ENCODE results near the gene ACSS1. TPM values are rescaled to one million over a fixed set of nuclear protein-coding genes. Genes with fewer than 3 reads are reported as not detected.

Gene ACSS1
- total RNA-seq, 1 experiment from 2014 or later, result 0.61 TPM

DNA sequence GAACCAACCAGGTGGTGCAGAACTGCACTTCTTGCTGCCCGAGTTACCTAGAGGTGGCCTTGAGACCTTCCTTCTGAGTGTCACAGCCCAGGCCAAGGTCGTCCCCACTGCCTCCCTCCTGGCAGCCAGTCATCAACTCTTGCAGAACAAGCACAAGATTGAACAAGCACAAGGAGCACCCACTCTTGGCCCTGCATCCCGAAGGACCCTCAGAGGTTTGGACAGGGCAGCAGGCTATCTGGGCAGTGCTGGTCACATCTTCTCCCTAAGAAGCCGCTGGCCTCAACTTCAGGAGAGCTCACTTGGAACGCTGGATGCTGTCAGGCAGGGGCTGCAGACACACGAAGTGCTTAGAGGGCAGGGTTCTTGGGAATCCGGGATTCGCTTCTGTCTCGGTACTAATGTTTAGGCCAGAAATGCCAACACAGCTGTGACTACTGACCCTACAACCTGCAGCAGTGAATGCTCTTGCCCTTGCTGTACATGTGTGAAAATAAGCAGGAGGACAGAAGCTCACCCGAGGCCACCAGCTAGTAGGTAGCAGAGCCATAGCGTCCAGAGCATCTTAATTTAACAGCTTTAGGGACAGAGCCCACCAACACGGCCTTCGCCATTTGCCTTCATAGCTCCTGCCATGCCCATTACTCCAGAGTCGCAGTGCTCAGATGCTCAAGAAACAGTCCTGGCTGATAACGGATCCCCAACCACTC is 4.0 kb upstream of the ACSS1 start:
- Histone ChIP-seq H4K5ac (ENCODE audit: insufficient read length, low read depth, low read length) (no peak overlapping the region), H3K79me2 (ENCODE audit: insufficient read depth, low read length) (no peaks in the 10 kb centered on the region), H2BK15ac (ENCODE audit: low read depth, low read length) (no peak overlapping the region), H3K27me3 (ENCODE audit: insufficient read depth, low read length) (peaks cover 28% of the 10 kb centered on the region; the same call in 1 of the 2 replicates), H3T11ph (ENCODE audit: low read length) (no peak overlapping the region), H2AFZ (ENCODE audit: low read length) (no peak overlapping the region), H2BK12ac (ENCODE audit: insufficient read length, low read depth, low read length) (no peak overlapping the region), H2BK5ac (ENCODE audit: insufficient read length, low read length) (no peak overlapping the region), H3K9ac (ENCODE audit: extremely low read depth, insufficient read length, low read length) (no peak overlapping the region), H2BK20ac (ENCODE audit: low read depth, low read length, poor library complexity, severe bottlenecking) (no peak overlapping the region), H3K4me1 (ENCODE audit: insufficient read depth, low read length) (no peaks in the 10 kb centered on the region), H3K79me1 (ENCODE audit: insufficient read depth, low read depth, low read length, poor library complexity, severe bottlenecking) (no peaks in the 10 kb centered on the region), H3K4ac (ENCODE audit: low read depth, low read length) (no peak overlapping the region), H3K23me2 (ENCODE audit: insufficient read length, low read depth, low read length, poor library complexity, severe bottlenecking) (peaks cover 18% of the 10 kb centered on the region), H3K27ac (ENCODE audit: insufficient read length, low read depth, low read length) (no peak overlapping the region), H3K9me3 (ENCODE audit: control insufficient read depth, low read depth, low read length) (no peaks in the 10 kb centered on the region), H3K14ac (ENCODE audit: insufficient read depth, low read length) (no peak overlapping the region; the same call in 1 of the 2 replicates), H2AK5ac (ENCODE audit: insufficient read length, low read length) (no peak overlapping the region), H3K23ac (ENCODE audit: insufficient read length, low read depth, low read length) (peak overlapping the region; percentile 45), H4K20me1 (ENCODE audit: control insufficient read depth, insufficient read depth, insufficient read length) (no peaks in the 10 kb centered on the region), H3K4me2 (ENCODE audit: insufficient read depth, insufficient read length, low read length) (no peak overlapping the region), H3K18ac (ENCODE audit: insufficient read length, low read depth, low read length) (no peak overlapping the region), H4K91ac (ENCODE audit: insufficient read length, low read depth, low read length) (no peak overlapping the region), H4K8ac (replicated peaks; ENCODE audit: insufficient read length, low read depth, low read length) (no peak overlapping the region), H2BK120ac (ENCODE audit: low read depth, low read length, poor library complexity, severe bottlenecking) (no peak overlapping the region), H3K56ac (ENCODE audit: insufficient read length, low read depth, low read length) (no peak overlapping the region)
- no CpG with 5 or more reads among the region's 15 CpGs for WGBS (ENCODE audit: extremely low coverage, insufficient read length, low lambda C conversion rate)
- DNase-seq, result no peak
- Mint-ChIP-seq H3K27ac (0 out of 7 replicates have a peak overlapping the region, but pooled peaks of 1 of the 3 experiments have one; percentile 25), H3K9me3 (no peaks in the 10 kb centered on the region; a peak in 1 of 5 replicates), H3K36me3 (ENCODE audit: insufficient read depth in 1 of 3, low read depth in 3 of 3) (no peaks in the 10 kb centered on the region), H3K27me3 (ENCODE audit: low read depth) (peaks cover 92% of the 10 kb centered on the region), H3K4me1 (peaks cover 7 to 12% of the 10 kb centered on the region in 2 experiments; a peak in 3 of 4 replicates), H3K4me3 (no peak overlapping the region)
- TF ChIP-seq, protein P1, sequence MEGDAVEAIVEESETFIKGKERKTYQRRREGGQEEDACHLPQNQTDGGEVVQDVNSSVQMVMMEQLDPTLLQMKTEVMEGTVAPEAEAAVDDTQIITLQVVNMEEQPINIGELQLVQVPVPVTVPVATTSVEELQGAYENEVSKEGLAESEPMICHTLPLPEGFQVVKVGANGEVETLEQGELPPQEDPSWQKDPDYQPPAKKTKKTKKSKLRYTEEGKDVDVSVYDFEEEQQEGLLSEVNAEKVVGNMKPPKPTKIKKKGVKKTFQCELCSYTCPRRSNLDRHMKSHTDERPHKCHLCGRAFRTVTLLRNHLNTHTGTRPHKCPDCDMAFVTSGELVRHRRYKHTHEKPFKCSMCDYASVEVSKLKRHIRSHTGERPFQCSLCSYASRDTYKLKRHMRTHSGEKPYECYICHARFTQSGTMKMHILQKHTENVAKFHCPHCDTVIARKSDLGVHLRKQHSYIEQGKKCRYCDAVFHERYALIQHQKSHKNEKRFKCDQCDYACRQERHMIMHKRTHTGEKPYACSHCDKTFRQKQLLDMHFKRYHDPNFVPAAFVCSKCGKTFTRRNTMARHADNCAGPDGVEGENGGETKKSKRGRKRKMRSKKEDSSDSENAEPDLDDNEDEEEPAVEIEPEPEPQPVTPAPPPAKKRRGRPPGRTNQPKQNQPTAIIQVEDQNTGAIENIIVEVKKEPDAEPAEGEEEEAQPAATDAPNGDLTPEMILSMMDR (conservative IDR thresholded peaks at IDR 0.05), result no peak

Data from H9 (cell line).